Measurements from ENCODE around the gene BTBD17.

DNA sequence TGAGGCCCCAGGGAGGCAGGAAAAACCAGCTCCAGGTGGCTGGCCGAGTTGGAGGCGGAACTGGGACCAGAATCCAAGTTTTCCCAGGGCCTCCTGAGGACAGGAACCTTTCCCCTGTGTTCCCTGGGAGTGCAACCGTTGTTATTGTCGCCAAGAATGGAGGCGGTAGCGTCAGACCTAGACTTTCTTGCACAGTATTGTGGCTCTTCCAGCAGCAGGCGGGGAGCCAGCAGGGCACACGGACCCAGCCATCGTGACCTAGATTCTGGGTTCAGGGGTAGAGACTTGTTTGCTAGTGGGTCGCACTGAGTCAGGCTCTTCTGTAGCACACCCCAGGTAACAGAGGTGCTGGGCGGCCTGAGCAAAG lies 36.3 kb downstream of the BTBD17 start:
- no peak for TF ChIP-seq TAF1 (IDR thresholded peaks at IDR 0.05; ENCODE audit: low read depth, low read length)
- no peak for TF ChIP-seq POLR2A (IDR thresholded peaks at IDR 0.05; ENCODE audit: low read depth, low read length)
- no peak for TF ChIP-seq POLR2AphosphoS5 (IDR thresholded peaks at IDR 0.05; ENCODE audit: low read depth, low read length)
- TF ChIP-seq SPI1 (IDR thresholded peaks at IDR 0.05; ENCODE audit: low read depth, low read length) = no peak
- TF ChIP-seq POU2F2 (IDR thresholded peaks at IDR 0.05; ENCODE audit: low read depth, low read length) = no peak
